MM.1S (cell line): ENCODE results near the gene HPCA.

Experiments used
- DNase-seq: peaks from one replicate; pipeline ENCODE4 v3.0.0-alpha.2; 2015
- H2AFZ ChIP-seq: fragments of 300-600 bp; sonication (generic); 2 replicates; pipeline ENCODE4 v1.6.0; 2016; ENCODE audit warnings: antibody characterized with exemption, low read length
- H3F3A ChIP-seq: fragments of 300-600 bp; sonication (generic); 2 replicates; pipeline ENCODE4 v1.6.1; 2016; ENCODE audit warnings: mild to moderate bottlenecking, antibody characterized with exemption, low read length, moderate library complexity, mixed read lengths; ENCODE audit not compliant: insufficient read depth
- H3K27ac ChIP-seq: fragments of 300-600 bp; sonication (generic); 2 replicates; pipeline ENCODE4 v1.5.1; 2016; ENCODE audit warnings: mild to moderate bottlenecking, low read length
- H3K27me3 ChIP-seq: fragments of 300-600 bp; sonication (generic); replicated peaks from 2 replicates; pipeline ENCODE4 v1.6.0; 2016; ENCODE audit warnings: low read length; ENCODE audit not compliant: insufficient read depth
- H3K36me3 ChIP-seq: fragments of 300-600 bp; sonication (generic); replicated peaks from 2 replicates; pipeline ENCODE4 v1.6.1; 2016; ENCODE audit warnings: mild to moderate bottlenecking, low read length, mixed read lengths; ENCODE audit not compliant: insufficient read depth
- H3K4me1 ChIP-seq: fragments of 300-600 bp; sonication (generic); 2 replicates; pipeline ENCODE4 v1.6.1; 2016; ENCODE audit warnings: low read length, mixed read lengths
- H3K4me2 ChIP-seq: fragments of 300-600 bp; sonication (generic); 2 replicates; pipeline ENCODE4 v1.6.0; 2016; ENCODE audit warnings: low read depth, low read length
- H3K4me3 ChIP-seq: fragments of 300-600 bp; sonication (generic); 2 replicates; pipeline ENCODE4 v1.5.1; 2016; ENCODE audit warnings: low read length, mixed read lengths
- H3K79me2 ChIP-seq: fragments of 300-600 bp; sonication (generic); 2 replicates; pipeline ENCODE4 v1.6.1; 2016; ENCODE audit warnings: mixed run types, low read length, mixed read lengths
- H3K9ac ChIP-seq: fragments of 300-600 bp; sonication (generic); 2 replicates; pipeline ENCODE4 v1.6.1; 2016; ENCODE audit warnings: low read length, mixed read lengths
- H3K9me2 ChIP-seq: fragments of 300-600 bp; sonication (generic); replicated peaks from 2 replicates; pipeline ENCODE4 v1.6.1; 2016; ENCODE audit warnings: mild to moderate bottlenecking, low read length, mixed read lengths; ENCODE audit not compliant: insufficient read depth
- H3K9me3 ChIP-seq: fragments of 300-600 bp; sonication (generic); replicated peaks from 2 replicates; pipeline ENCODE4 v1.6.1; 2016; ENCODE audit warnings: mild to moderate bottlenecking, low read length, mixed read lengths; ENCODE audit not compliant: insufficient read depth
- H4K20me1 ChIP-seq: fragments of 300-600 bp; sonication (generic); 2 replicates; pipeline ENCODE4 v1.6.1; 2016; ENCODE audit warnings: mild to moderate bottlenecking, low read length, moderate library complexity, mixed read lengths; ENCODE audit not compliant: insufficient read depth
- EZH2 ChIP-seq: fragments of 300-600 bp; sonication (generic); optimal IDR thresholded peaks from 2 replicates; pipeline ENCODE3; 2017; ENCODE audit warnings: low read depth, mild to moderate bottlenecking, antibody characterized with exemption, low read length, mixed read lengths
- EZH2phosphoT487 ChIP-seq: fragments of 300-600 bp; sonication (generic); IDR thresholded peaks from 2 replicates; pipeline ENCODE4 v1.6.1; 2018; ENCODE audit warnings: antibody characterized with exemption, low read length
- TF ChIP-seq, protein P1 (sequence below): fragments of 300-600 bp; sonication (generic); IDR thresholded peaks from 2 replicates; pipeline ENCODE4 v1.5.1; 2016; ENCODE audit warnings: antibody characterized with exemption, low read length, mixed read lengths

Gene HPCA

GRCh38 chr1:32876341-32877210 lies 9.7 kb upstream of the HPCA start:
- no peak overlapping the region for H2AFZ ChIP-seq
- H3K9me2 ChIP-seq = no peaks in the 10 kb centered on the region
- DNase-seq = peak; percentile 55

DNA sequence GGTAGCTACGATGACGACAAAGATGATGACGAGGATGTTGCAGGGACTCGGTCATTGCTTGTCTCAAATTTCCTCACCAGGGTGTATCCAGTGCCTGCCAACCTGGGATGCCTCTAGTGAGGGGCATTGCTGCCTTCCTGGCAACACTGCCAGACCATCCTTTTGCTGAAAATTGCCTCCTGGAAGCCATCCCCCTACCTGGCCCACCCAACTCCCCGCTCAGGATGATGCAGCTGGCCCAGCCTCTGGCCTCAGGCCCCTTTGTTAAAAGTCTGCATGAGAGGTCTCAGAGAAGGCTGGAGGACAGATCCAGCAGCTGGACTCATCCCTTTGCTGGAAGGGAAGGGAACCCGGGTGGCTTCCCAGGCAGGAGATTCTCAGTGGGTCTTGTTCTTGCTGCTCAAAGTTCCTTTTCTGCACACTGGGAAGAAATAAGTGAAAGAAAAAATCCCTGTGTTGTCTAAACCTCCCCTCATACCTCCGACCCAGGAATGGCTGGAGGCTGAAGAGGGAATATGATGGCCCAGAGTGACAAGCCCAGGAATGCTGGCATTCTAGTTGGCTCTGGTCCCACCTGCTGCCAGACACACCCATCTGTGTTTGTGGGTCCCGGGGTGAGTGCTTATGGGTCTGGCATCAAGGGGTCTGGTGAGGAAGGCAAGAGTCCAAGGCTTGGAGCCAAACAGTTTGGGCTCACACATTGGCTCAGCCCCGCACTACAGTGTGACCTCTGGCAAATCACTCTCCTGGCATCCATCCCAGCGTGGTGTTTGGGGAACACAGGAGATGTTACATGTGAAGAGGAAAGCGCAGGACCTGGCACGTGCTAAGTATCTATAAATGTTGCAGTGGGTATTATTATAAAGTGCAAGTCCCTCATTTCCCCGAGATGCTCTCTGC lies 8.8 kb upstream of the HPCA start:
- Histone ChIP-seq H2AFZ (no peak overlapping the region), H3K4me1 (no peaks in the 10 kb centered on the region)

More at GRCh38 chr1:32876341-32877210, 9.7 kb upstream of the HPCA start:
- H3K36me3 ChIP-seq = no peaks in the 10 kb centered on the region
- H3K9ac ChIP-seq = no peak overlapping the region
- H3K4me1 ChIP-seq = no peaks in the 10 kb centered on the region
- H3K4me2 ChIP-seq = no peak overlapping the region
- no peaks in the 10 kb centered on the region for H3K79me2 ChIP-seq
- H3K9me3 ChIP-seq = no peaks in the 10 kb centered on the region
- TF ChIP-seq, protein P1, sequence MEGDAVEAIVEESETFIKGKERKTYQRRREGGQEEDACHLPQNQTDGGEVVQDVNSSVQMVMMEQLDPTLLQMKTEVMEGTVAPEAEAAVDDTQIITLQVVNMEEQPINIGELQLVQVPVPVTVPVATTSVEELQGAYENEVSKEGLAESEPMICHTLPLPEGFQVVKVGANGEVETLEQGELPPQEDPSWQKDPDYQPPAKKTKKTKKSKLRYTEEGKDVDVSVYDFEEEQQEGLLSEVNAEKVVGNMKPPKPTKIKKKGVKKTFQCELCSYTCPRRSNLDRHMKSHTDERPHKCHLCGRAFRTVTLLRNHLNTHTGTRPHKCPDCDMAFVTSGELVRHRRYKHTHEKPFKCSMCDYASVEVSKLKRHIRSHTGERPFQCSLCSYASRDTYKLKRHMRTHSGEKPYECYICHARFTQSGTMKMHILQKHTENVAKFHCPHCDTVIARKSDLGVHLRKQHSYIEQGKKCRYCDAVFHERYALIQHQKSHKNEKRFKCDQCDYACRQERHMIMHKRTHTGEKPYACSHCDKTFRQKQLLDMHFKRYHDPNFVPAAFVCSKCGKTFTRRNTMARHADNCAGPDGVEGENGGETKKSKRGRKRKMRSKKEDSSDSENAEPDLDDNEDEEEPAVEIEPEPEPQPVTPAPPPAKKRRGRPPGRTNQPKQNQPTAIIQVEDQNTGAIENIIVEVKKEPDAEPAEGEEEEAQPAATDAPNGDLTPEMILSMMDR = peak; percentile 90
- TF ChIP-seq EZH2 = no peak
- no peak overlapping the region for H3K4me3 ChIP-seq
- H3K27me3 ChIP-seq = peaks cover 5% of the 10 kb centered on the region
- H3F3A ChIP-seq = no peaks in the 10 kb centered on the region
- no peak overlapping the region for H3K27ac ChIP-seq
- H4K20me1 ChIP-seq = no peaks in the 10 kb centered on the region

DNA sequence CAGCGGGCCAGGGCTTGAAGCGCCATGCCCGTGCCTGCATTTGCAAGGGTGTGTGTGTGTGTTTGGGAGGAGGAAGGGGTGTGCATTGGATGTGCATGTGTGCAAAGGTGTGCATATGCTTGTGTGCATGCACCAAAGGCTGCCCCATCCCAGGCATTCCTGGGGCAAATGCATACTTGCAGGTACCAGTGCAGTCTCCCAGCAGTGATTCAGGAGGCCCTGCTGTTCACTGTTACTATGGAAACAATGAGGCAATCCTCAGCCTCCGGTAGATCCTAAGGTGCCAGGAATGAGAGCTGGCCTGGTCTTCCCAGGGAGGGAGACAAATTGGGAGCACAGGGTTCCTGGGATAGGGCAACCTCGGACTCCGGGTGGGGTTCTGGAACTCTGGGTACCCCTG lies 8.1 kb upstream of the HPCA start:
- Histone ChIP-seq H3K4me2 (no peak overlapping the region), H3K36me3 (no peaks in the 10 kb centered on the region), H3K4me1 (no peaks in the 10 kb centered on the region), H3K9ac (no peak overlapping the region), H3K27ac (no peak overlapping the region), H3K4me3 (no peak overlapping the region), H2AFZ (no peak overlapping the region), H3K27me3 (no peaks in the 10 kb centered on the region), H3K9me3 (no peaks in the 10 kb centered on the region), H3F3A (no peaks in the 10 kb centered on the region), H3K9me2 (no peaks in the 10 kb centered on the region), H3K79me2 (no peaks in the 10 kb centered on the region), H4K20me1 (no peaks in the 10 kb centered on the region)
- DNase-seq = no peak
- TF ChIP-seq, protein P1 = no peak
- no peak for TF ChIP-seq EZH2phosphoT487
- TF ChIP-seq EZH2 = no peak

More for the DNA sequence above, 8.8 kb upstream of the HPCA start:
- Histone ChIP-seq H3K9me3 (no peaks in the 10 kb centered on the region), H3K9ac (no peak overlapping the region), H3K36me3 (no peaks in the 10 kb centered on the region), H3K4me3 (no peak overlapping the region), H3K27ac (no peak overlapping the region), H4K20me1 (no peaks in the 10 kb centered on the region), H3F3A (no peaks in the 10 kb centered on the region), H3K9me2 (no peaks in the 10 kb centered on the region), H3K79me2 (no peaks in the 10 kb centered on the region), H3K4me2 (no peak overlapping the region), H3K27me3 (no peaks in the 10 kb centered on the region)
- no peak for DNase-seq
- TF ChIP-seq EZH2 (no peak), EZH2phosphoT487 (no peak)
- TF ChIP-seq, protein P1 = no peak
